ENCODE measurements around the gene NEK2.

- TF ChIP-seq CTCF (conservative IDR thresholded peaks at IDR 0.05 in 1 of 2, IDR thresholded peaks at IDR 0.05 in 1 of 2; ENCODE audit: extremely low read depth in 1 of 2, insufficient read depth in 1 of 2, low read depth in 1 of 2, low read length in 2 of 2), result no peak
- TF ChIP-seq EZH2 (IDR thresholded peaks at IDR 0.05; ENCODE audit: borderline replicate concordance, low read length), result no peak
Observed at GRCh38 chr1:211687462-211688215, 12.2 kb upstream of the NEK2 start.
